GM23248 (cell line): Measurements from ENCODE around the gene TNNC1.

Source experiments
- EZH2 ChIP-seq: fragments of 200-600 bp; sonication (generic); IDR thresholded peaks from 2 replicates; pipeline ENCODE4 v1.6.1; 2018; ENCODE audit warnings: antibody characterized with exemption, mild to moderate bottlenecking; ENCODE audit not compliant: insufficient read depth, poor library complexity, severe bottlenecking
- EZH2phosphoT487 ChIP-seq: fragments of 200-600 bp; sonication (generic); IDR thresholded peaks from 2 replicates; pipeline ENCODE4 v1.6.1; 2018; ENCODE audit warnings: antibody characterized with exemption, moderate library complexity, mild to moderate bottlenecking, low read depth; ENCODE audit not compliant: insufficient read depth

DNA sequence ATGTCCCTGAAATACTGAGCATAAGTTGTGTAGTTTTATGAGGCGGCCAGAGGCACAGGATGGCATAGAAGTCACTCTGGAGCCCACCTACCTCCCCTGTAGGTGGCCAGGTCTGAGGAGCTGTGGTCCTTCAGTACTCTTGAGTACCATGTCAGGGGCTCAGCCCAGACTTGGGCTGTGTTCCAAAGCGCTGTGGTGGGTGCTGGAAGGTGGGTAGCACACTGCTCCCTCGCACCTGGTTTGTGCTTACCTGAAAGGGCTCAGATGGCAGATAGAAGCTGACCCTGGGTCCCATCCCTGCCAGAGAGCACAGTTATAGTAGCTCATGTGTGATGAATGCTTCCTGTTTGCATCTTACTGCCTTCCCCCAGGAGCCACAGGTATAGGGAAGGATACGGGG is 17.1 kb upstream of the TNNC1 start:
- TF ChIP-seq EZH2phosphoT487 (no peak), EZH2 (no peak)
